ENCODE data around the gene EPC1. TPM values are rescaled to one million over a fixed set of nuclear protein-coding genes. Genes with fewer than 3 reads are reported as not detected.

Gene EPC1
- total and polyA plus RNA-seq, 10 of the 15 experiments (the other 5 are each of a cell fraction or from before 2014, with no cell fraction given): 6.8 to 59.2 (median 19.4) TPM

DNA sequence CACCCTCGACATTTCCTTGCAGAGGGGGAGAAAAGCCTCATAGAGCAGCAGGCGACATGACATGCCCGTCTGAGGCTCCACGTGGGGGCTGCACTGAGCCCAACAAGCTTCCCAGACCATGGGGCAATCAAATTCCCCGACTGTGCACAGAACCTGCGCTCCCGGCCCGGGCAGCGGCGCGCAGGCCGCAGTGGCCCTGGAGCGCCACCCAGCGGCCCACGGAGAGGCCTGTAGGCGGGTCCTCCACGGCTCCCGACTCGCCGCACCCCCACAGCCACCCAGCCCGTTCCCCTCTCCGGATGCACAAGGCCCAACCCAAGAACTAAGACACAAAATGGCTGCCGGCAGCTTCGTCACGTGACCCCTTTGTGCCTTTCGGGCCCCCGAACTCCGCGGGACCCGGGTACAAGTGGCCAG, 816 bp downstream of the EPC1 start (continued):
- TF ChIP-seq, protein P1, sequence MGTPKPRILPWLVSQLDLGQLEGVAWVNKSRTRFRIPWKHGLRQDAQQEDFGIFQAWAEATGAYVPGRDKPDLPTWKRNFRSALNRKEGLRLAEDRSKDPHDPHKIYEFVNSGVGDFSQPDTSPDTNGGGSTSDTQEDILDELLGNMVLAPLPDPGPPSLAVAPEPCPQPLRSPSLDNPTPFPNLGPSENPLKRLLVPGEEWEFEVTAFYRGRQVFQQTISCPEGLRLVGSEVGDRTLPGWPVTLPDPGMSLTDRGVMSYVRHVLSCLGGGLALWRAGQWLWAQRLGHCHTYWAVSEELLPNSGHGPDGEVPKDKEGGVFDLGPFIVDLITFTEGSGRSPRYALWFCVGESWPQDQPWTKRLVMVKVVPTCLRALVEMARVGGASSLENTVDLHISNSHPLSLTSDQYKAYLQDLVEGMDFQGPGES (IDR thresholded peaks at IDR 0.05): peak; percentile 20; the same call in 1 of the 2 replicates
- TF ChIP-seq POU2F2 (IDR thresholded peaks at IDR 0.05; ENCODE audit: borderline replicate concordance, low read depth, low read length) (peak; percentile 49; the same call in 1 of the 3 replicates), MXI1 (IDR thresholded peaks at IDR 0.05; ENCODE audit: low read depth, low read length) (peak; percentile 93), BRCA1 (IDR thresholded peaks at IDR 0.05; ENCODE audit: low read depth, low read length) (no peak), HDGF (IDR thresholded peaks at IDR 0.05) (no peak), ZNF622 (IDR thresholded peaks at IDR 0.05) (no peak), ASH2L (IDR thresholded peaks at IDR 0.05; ENCODE audit: borderline replicate concordance, low read depth) (no peak), SRF (IDR thresholded peaks at IDR 0.05; ENCODE audit: low read depth in 2 of 2, low read length in 2 of 2) (0 out of 4 replicates have a peak, but pooled peaks of 1 of the 2 experiments have one; percentile 42), MTA3 (IDR thresholded peaks at IDR 0.05; ENCODE audit: borderline replicate concordance, low read length) (no peak), EZH2 (IDR thresholded peaks at IDR 0.05; ENCODE audit: borderline replicate concordance, control insufficient read depth, low read depth, low read length) (no peak), HCFC1 (IDR thresholded peaks at IDR 0.05; ENCODE audit: low read length) (peak; percentile 36; the same call in 1 of the 2 replicates), YY1 (IDR thresholded peaks at IDR 0.05; ENCODE audit: low read depth, low read length) (peak; percentile 98), ZNF207 (IDR thresholded peaks at IDR 0.05; ENCODE audit: borderline replicate concordance) (peak; percentile 22; the same call in 1 of the 2 replicates), TBL1XR1 (IDR thresholded peaks at IDR 0.05; ENCODE audit: low read depth, low read length) (peak; percentile 44; the same call in 1 of the 2 replicates), TCF3 (IDR thresholded peaks at IDR 0.05; ENCODE audit: borderline replicate concordance, insufficient read depth, low read depth, low read length) (peak; percentile 57; the same call in 1 of the 2 replicates), TAF1 (IDR thresholded peaks at IDR 0.05; ENCODE audit: borderline replicate concordance, low read depth, low read length) (peak; percentile 47), SREBF1 (IDR thresholded peaks at IDR 0.05; ENCODE audit: low read length) (no peak), MTA2 (IDR thresholded peaks at IDR 0.05; ENCODE audit: low read depth) (no peak), RAD51 (IDR thresholded peaks at IDR 0.05) (peak; percentile 98), SPI1 (IDR thresholded peaks at IDR 0.05; ENCODE audit: borderline replicate concordance, insufficient read depth, low read depth, low read length) (no peak), GABPA (IDR thresholded peaks at IDR 0.05; ENCODE audit: low read depth) (no peak), CEBPB (IDR thresholded peaks at IDR 0.05; ENCODE audit: borderline replicate concordance in 1 of 2, low read depth in 2 of 2, low read length in 2 of 2) (no peak), NR2C2 (IDR thresholded peaks at IDR 0.05; ENCODE audit: borderline replicate concordance, control insufficient read depth, insufficient read length, low read depth) (no peak)
- TF ChIP-seq, protein P2, sequence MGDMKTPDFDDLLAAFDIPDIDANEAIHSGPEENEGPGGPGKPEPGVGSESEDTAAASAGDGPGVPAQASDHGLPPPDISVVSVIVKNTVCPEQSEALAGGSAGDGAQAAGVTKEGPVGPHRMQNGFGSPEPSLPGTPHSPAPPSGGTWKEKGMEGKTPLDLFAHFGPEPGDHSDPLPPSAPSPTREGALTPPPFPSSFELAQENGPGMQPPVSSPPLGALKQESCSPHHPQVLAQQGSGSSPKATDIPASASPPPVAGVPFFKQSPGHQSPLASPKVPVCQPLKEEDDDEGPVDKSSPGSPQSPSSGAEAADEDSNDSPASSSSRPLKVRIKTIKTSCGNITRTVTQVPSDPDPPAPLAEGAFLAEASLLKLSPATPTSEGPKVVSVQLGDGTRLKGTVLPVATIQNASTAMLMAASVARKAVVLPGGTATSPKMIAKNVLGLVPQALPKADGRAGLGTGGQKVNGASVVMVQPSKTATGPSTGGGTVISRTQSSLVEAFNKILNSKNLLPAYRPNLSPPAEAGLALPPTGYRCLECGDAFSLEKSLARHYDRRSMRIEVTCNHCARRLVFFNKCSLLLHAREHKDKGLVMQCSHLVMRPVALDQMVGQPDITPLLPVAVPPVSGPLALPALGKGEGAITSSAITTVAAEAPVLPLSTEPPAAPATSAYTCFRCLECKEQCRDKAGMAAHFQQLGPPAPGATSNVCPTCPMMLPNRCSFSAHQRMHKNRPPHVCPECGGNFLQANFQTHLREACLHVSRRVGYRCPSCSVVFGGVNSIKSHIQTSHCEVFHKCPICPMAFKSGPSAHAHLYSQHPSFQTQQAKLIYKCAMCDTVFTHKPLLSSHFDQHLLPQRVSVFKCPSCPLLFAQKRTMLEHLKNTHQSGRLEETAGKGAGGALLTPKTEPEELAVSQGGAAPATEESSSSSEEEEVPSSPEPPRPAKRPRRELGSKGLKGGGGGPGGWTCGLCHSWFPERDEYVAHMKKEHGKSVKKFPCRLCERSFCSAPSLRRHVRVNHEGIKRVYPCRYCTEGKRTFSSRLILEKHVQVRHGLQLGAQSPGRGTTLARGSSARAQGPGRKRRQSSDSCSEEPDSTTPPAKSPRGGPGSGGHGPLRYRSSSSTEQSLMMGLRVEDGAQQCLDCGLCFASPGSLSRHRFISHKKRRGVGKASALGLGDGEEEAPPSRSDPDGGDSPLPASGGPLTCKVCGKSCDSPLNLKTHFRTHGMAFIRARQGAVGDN (IDR thresholded peaks at IDR 0.05): peak; percentile 38
- TF ChIP-seq, protein P3, sequence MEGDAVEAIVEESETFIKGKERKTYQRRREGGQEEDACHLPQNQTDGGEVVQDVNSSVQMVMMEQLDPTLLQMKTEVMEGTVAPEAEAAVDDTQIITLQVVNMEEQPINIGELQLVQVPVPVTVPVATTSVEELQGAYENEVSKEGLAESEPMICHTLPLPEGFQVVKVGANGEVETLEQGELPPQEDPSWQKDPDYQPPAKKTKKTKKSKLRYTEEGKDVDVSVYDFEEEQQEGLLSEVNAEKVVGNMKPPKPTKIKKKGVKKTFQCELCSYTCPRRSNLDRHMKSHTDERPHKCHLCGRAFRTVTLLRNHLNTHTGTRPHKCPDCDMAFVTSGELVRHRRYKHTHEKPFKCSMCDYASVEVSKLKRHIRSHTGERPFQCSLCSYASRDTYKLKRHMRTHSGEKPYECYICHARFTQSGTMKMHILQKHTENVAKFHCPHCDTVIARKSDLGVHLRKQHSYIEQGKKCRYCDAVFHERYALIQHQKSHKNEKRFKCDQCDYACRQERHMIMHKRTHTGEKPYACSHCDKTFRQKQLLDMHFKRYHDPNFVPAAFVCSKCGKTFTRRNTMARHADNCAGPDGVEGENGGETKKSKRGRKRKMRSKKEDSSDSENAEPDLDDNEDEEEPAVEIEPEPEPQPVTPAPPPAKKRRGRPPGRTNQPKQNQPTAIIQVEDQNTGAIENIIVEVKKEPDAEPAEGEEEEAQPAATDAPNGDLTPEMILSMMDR (IDR thresholded peaks at IDR 0.05 in 2 of 3, conservative IDR thresholded peaks at IDR 0.05 in 1 of 3; ENCODE audit: control insufficient read depth in 2 of 3, extremely low read depth in 1 of 3, insufficient read depth in 1 of 3, low read depth in 3 of 3, low read length in 3 of 3): peak; percentile 92 to 99 (median 93); a peak in 5 of 6 replicates

All from GM12878 (cell line).